ENCODE results near the gene ADPGK. TPM values are rescaled to one million over a fixed set of nuclear protein-coding genes. Genes with fewer than 3 reads are reported as not detected.

Gene ADPGK
- total RNA-seq, 1 donor from 2014 or later = 24.8 TPM

DNA sequence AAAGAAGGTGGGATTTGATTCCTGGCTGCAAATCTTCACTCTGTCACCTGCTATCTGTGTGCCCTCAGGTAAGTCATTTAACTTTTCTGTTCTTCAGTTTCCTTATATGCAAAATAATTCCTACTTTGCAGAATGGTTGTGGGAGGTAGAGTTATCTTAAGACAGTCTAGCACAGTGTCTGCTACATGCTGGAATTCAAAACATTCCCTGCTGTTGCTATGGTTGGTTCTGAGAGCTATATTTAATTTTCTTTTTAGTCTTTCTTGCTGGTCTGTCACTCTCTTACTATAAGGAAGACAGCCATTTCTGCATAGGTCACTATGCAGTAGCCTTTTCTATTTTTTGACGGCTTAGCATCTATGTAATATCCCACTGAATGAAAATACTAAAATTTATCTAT lies 4.0 kb upstream of the ADPGK start:
- peaks cover 0 to 11% of the 10 kb centered on the region in 2 donors for H3K4me1 ChIP-seq
- H3K27me3 ChIP-seq = no peaks in the 10 kb centered on the region
- H3K9me3 ChIP-seq = no peaks in the 10 kb centered on the region
- H3K36me3 ChIP-seq = no peaks in the 10 kb centered on the region
- H3K4me3 ChIP-seq = no peak overlapping the region
- intact Hi-C loops (cut with DNase I) = loop anchor here (10.0 kb wide), 3 partner anchors 313 to 847 kb away; partner anchors contain the start of genes ARIH1 and NPTN
- DNase-seq (ENCODE audit: low spot score in 2 of 2) = no peak
- no peak overlapping the region for H3K27ac ChIP-seq
- TF ChIP-seq, protein P1, sequence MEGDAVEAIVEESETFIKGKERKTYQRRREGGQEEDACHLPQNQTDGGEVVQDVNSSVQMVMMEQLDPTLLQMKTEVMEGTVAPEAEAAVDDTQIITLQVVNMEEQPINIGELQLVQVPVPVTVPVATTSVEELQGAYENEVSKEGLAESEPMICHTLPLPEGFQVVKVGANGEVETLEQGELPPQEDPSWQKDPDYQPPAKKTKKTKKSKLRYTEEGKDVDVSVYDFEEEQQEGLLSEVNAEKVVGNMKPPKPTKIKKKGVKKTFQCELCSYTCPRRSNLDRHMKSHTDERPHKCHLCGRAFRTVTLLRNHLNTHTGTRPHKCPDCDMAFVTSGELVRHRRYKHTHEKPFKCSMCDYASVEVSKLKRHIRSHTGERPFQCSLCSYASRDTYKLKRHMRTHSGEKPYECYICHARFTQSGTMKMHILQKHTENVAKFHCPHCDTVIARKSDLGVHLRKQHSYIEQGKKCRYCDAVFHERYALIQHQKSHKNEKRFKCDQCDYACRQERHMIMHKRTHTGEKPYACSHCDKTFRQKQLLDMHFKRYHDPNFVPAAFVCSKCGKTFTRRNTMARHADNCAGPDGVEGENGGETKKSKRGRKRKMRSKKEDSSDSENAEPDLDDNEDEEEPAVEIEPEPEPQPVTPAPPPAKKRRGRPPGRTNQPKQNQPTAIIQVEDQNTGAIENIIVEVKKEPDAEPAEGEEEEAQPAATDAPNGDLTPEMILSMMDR (IDR thresholded peaks at IDR 0.05) = no peak

- Histone ChIP-seq H3K4me3 (no peak overlapping the region), H3K27me3 (no peaks in the 10 kb centered on the region), H3K27ac (no peak overlapping the region), H3K36me3 (no peaks in the 10 kb centered on the region), H3K4me1 (peaks cover 2 to 18% of the 10 kb centered on the region in 2 donors), H3K9me3 (no peaks in the 10 kb centered on the region)
- DNase-seq (ENCODE audit: low spot score in 2 of 2) = no peak
- TF ChIP-seq, protein P1 (IDR thresholded peaks at IDR 0.05) = no peak
- intact Hi-C loops (cut with DNase I) = loop anchor here (10.0 kb wide), 3 partner anchors 312 to 848 kb away; partner anchors contain the start of genes ARIH1 and NPTN
Measured at GRCh38 chr15:72786676-72787345, 3.3 kb upstream of the ADPGK start.

- Histone ChIP-seq H3K27me3 (no peaks in the 10 kb centered on the region), H3K27ac (no peak overlapping the region), H3K4me3 (no peak overlapping the region), H3K4me1 (peaks cover 2 to 20% of the 10 kb centered on the region in 2 donors), H3K36me3 (no peaks in the 10 kb centered on the region), H3K9me3 (no peaks in the 10 kb centered on the region)
- TF ChIP-seq, protein P1 (IDR thresholded peaks at IDR 0.05) = no peak
- intact Hi-C loops (cut with DNase I) = loop anchor here (10.0 kb wide), 3 partner anchors 311 to 849 kb away; partner anchors contain the start of genes ARIH1 and NPTN
- DNase-seq (ENCODE audit: low spot score in 2 of 2) = no peak
Measured at GRCh38 chr15:72786242-72786641, 2.7 kb upstream of the ADPGK start.

DNA sequence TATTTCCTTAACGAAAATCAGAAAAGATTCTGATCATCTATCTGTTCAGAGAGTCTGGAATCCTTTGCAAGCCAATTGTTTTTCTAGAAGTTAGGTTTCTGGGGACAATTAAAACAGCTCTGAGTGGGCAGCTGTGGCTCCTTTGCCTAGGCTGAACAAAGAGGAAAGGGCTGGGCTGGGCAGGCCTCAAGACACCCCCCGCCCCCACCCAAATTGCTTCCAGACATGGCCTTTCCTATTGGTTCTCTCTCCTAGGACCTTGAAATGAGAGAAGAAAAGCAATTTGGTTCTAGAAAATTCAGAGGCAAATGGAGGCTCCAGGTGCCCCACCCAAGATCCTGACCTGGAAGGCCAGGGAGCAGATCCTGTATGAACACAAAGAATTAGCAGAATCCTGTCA lies 2.3 kb upstream of the ADPGK start:
- Histone ChIP-seq H3K9me3 (no peaks in the 10 kb centered on the region), H3K27me3 (no peaks in the 10 kb centered on the region), H3K36me3 (no peaks in the 10 kb centered on the region), H3K4me3 (no peak overlapping the region), H3K4me1 (peaks cover 2 to 23% of the 10 kb centered on the region in 2 donors), H3K27ac (peak overlapping the region; percentile 94 to 96)
- intact Hi-C loops (cut with DNase I) = loop anchor here (2.0 to 10.0 kb wide), 4 partner anchors 99 to 849 kb away; partner anchors contain the start of genes ARIH1, BBS4, HIGD2B and NPTN
- no peak for DNase-seq (ENCODE audit: low spot score in 2 of 2)
- TF ChIP-seq, protein P1 (IDR thresholded peaks at IDR 0.05) = no peak

GRCh38 chr15:72785432-72785831 lies 1.9 kb upstream of the ADPGK start:
- intact Hi-C loops (cut with DNase I) = loop anchor here (2.0 to 10.0 kb wide), 4 partner anchors 99 to 849 kb away; partner anchors contain the start of genes ARIH1, BBS4, HIGD2B and NPTN
- H3K4me3 ChIP-seq = no peak overlapping the region
- peaks cover 2 to 23% of the 10 kb centered on the region in 2 donors for H3K4me1 ChIP-seq
- peak overlapping the region; percentile 94 to 96 for H3K27ac ChIP-seq
- no peaks in the 10 kb centered on the region for H3K36me3 ChIP-seq
- H3K27me3 ChIP-seq = no peaks in the 10 kb centered on the region
- no peaks in the 10 kb centered on the region for H3K9me3 ChIP-seq
- TF ChIP-seq, protein P1 (IDR thresholded peaks at IDR 0.05) = no peak
- no peak for DNase-seq (ENCODE audit: low spot score in 2 of 2)

Data from ascending aorta (tissue), 2 donors.